Tibial nerve (tissue), 3 donors: Measurements from ENCODE around the gene GRIK3.

Experiments used
- POLR2A ChIP-seq, 2 donors: fragments of 450-650 bp; IDR thresholded peaks; one replicate each; pipeline ENCODE4 v1.6.1; 2017; ENCODE audit warnings: antibody characterized with exemption in 2 of 2, mild to moderate bottlenecking in 2 of 2, moderate library complexity in 2 of 2
- TF ChIP-seq, protein P1 (sequence below), 5 experiments: fragments of 200-600 bp in 3 of 5; fragments of 450-650 bp in 2 of 5; sonication (generic) in 3 of 5; IDR thresholded peaks; one replicate each; pipeline ENCODE4 v1.5.1; 2016 to 2019; ENCODE audit warnings: antibody characterized with exemption in 5 of 5, mild to moderate bottlenecking in 3 of 5, moderate library complexity in 2 of 5

- no peak for TF ChIP-seq POLR2A (IDR thresholded peaks at IDR 0.05)
- TF ChIP-seq, protein P1, sequence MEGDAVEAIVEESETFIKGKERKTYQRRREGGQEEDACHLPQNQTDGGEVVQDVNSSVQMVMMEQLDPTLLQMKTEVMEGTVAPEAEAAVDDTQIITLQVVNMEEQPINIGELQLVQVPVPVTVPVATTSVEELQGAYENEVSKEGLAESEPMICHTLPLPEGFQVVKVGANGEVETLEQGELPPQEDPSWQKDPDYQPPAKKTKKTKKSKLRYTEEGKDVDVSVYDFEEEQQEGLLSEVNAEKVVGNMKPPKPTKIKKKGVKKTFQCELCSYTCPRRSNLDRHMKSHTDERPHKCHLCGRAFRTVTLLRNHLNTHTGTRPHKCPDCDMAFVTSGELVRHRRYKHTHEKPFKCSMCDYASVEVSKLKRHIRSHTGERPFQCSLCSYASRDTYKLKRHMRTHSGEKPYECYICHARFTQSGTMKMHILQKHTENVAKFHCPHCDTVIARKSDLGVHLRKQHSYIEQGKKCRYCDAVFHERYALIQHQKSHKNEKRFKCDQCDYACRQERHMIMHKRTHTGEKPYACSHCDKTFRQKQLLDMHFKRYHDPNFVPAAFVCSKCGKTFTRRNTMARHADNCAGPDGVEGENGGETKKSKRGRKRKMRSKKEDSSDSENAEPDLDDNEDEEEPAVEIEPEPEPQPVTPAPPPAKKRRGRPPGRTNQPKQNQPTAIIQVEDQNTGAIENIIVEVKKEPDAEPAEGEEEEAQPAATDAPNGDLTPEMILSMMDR (IDR thresholded peaks at IDR 0.05), result no peak
Measured at GRCh38 chr1:36989241-36989640, 45.1 kb downstream of the GRIK3 start.
